Posterior vena cava (tissue), 2 donors: ENCODE data around the gene GLIPR1. TPM values are rescaled to one million over a fixed set of nuclear protein-coding genes. Genes with fewer than 3 reads are reported as not detected.
"Not testable (repeated sequence)": the region's sequence is repeated elsewhere in the genome, so short reads cannot be mapped to it uniquely, and the experiment has no call there.

Experiments used
- DNase-seq: peaks from one replicate; pipeline ENCODE4 v3.0.0-alpha.2; 2020; ENCODE audit warnings: low spot score
- intact Hi-C, 2 donors: fragments of 100-400 bp; cut with DNase I; formaldehyde crosslinking; loops; one replicate each; pipeline versions ENCODE4 v1.14.1 to v1.14.2; 2022 to 2023
- total RNA-seq, 2 donors: library from RNA; stranded (reverse); fragmentation: NEBNext Ultra II Directional; extraction: Animal tissue kit (Norgen Biotek cat#: 25700); gene quantifications; one replicate each; pipeline ENCODE4 v1.2.1, GENCODE V29; 2021
- donor health status: DM: yes; HTN: yes; CAD: no.
- donor health status: DM: yes; HTN: yes; CAD: no.

Gene GLIPR1
- total RNA-seq, 2 donors from 2014 or later = 57.2 to 68.0 TPM

DNA sequence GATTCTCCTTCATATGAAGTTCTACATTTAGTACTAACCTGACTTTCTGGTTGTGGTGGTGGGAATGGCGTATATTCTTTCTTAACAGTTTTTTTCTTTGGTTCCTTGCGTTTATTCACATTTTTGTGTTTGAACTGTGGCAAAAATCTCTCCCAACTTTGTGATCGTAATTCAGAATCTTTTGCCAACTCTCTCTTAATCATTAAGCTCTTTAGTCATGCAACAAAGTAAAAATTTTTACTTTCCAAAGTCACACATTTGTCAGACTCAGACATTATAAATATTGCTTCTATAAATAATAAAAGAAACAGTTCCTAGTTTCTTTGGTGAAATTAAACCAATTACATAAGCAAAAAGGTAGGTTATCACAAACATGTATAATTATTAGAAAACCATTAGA lies 23.3 kb downstream of the GLIPR1 start:
- intact Hi-C loops = no loop called here
- no peak for DNase-seq

DNA sequence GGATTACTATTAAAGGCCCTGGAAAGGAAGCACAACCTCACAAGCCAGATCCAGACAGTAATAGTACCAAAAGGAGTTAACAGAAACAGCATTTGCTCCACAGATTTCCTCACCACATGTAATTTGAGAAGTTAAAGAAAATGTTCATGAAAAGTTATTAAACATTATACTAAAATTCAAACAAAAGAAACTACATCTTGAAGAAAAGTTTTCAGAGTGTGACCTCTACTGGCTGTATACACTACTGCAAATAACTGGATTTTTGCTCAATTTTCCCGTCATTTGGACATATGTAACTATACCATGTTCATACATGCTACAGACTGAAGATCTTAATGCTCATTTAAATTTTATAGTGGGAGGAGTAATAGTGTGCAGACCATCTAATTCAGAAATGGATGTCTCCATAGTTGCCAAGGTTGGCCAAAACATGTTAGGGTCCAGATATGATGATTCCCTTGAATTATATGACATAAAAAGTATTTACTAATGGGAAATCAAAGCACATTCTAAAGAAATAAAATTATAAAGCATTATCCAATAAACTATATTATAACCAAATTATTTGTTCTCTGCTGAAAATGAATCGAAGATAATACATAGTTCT lies 25.3 kb downstream of the GLIPR1 start:
- intact Hi-C loops = no loop called here

GRCh38 chr12:75507086-75507485 lies 26.5 kb downstream of the GLIPR1 start:
- intact Hi-C loops = no loop called here
- DNase-seq = no peak

More for the DNA sequence above, 25.3 kb downstream of the GLIPR1 start:
- DNase-seq = no peak

GRCh38 chr12:75508159-75508558 lies 27.6 kb downstream of the GLIPR1 start:
- intact Hi-C loops = no loop called here

DNA sequence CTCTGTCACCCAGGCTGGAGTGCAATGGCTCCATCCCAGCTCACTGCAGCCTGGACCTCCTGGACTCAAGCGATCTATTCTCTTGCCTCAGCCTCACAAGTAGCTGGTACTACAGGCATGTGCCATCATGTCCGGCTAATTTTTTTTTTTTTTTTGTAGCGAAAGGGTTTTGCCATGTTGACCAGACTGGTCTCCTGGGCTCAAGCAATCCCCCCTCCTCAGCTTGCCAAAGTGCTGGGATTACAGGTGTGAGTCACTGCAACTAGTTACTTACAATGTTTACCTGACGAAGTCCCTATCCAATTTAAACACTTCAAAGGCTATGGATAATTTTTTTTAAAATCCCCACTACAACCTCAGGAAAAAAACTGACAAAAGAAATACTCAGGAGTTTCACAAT lies 29.1 kb downstream of the GLIPR1 start:
- intact Hi-C loops = loop anchor here in 1 of 2 donors (10.0 kb wide), 1 partner anchor 945 kb away; no protein-coding TSS in a partner anchor
- DNase-seq = no peak

More at GRCh38 chr12:75508159-75508558, 27.6 kb downstream of the GLIPR1 start:
- no peak for DNase-seq

DNA sequence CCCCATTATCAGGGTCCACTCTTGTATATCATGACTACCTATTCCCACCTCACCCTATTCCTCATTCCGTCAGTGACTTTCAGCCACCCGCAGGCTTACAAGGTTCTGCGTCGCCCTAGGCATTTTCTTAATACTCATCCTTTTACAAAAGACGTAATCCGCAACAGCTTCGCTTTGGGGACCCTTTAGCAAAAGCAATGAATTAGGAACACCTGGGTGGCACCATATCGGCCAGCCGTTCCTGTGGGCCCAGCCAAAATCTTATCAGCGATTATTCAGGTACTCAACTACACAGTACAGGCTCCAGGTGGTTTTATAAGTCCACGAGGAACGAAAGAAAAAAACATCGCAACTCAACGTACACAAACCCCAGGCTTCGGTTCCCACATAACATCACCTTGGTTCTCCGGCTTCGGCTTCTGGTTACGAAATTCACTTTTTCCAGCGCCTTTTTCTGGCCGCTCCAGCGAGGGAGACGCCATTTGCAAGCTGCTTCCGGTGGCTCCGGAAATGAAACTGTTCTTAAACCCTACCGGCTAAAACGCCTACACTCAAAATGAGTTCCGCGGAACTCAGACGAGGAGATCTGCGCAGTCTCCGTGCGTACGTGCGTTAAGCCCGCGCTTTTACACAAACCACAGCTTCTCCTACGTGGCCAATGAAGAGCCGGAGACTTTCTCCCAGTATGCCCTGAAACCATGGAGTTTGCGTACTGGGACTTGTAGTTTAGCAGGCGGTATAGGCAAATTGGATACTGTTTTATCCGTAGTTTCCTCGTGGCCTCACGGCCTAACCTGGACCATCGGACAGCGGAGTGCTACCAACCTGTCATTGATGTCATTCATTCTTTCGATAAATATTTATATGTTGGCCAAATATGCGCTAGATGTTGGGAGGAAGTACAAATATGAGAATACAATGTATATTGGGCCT lies 30.8 kb downstream of the GLIPR1 start, which contains the start of gene KRR1:
Gene KRR1, minus strand, starts transcription at position 494 of the 933 bp plus-strand sequence. Its CDS starts 12 bp downstream, at position 482.
- intact Hi-C loops = loop anchor here in 1 of 2 donors (10.0 kb wide), 1 partner anchor 943 kb away; no protein-coding TSS in a partner anchor
- peak; percentile 97 for DNase-seq

GRCh38 chr12:75521224-75521623 lies 40.7 kb downstream of the GLIPR1 start:
- DNase-seq, intact Hi-C loops: not testable (repeated sequence)

- not testable (repeated sequence) for DNase-seq
These were observed 41.6 kb downstream of the GLIPR1 start for GRCh38 chr12:75522124-75522523.

GRCh38 chr12:75525263-75525662 lies 44.7 kb downstream of the GLIPR1 start:
- intact Hi-C loops = loop anchor here (5.0 kb wide), 2 partner anchors 507 to 512 kb away; partner anchors contain the start of gene PHLDA1 (in 1 of the 2)
- no peak for DNase-seq

More at GRCh38 chr12:75522124-75522523, 41.6 kb downstream of the GLIPR1 start:
- intact Hi-C loops = not testable (repeated sequence)

- intact Hi-C loops = loop anchor here (5.0 kb wide), 2 partner anchors 505 to 510 kb away; partner anchors contain the start of gene PHLDA1 (in 1 of the 2)
- no peak for DNase-seq
These were observed 46.3 kb downstream of the GLIPR1 start for GRCh38 chr12:75526655-75527511.

DNA sequence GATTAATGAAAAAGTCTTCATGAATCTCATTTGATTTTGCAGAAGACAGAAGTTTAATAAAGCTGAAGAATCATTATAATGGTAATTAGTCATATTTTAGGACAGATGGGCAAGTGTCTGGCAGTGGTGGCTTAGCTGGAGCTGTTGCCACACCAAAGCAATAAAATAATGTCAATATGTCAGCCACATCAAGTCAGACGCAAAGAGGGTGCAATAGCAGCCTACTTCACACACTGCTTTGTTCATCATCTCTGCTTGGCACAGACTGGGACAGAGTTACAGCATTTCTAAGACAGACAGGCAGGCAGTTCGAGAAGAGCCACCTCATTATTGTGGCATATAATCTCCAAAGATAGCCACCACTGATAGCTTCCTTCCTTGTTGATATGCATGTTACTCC lies 47.7 kb downstream of the GLIPR1 start:
- intact Hi-C loops = loop anchor here (5.0 kb wide), 2 partner anchors 504 to 509 kb away; partner anchors contain the start of gene PHLDA1 (in 1 of the 2)
- no peak for DNase-seq

DNA sequence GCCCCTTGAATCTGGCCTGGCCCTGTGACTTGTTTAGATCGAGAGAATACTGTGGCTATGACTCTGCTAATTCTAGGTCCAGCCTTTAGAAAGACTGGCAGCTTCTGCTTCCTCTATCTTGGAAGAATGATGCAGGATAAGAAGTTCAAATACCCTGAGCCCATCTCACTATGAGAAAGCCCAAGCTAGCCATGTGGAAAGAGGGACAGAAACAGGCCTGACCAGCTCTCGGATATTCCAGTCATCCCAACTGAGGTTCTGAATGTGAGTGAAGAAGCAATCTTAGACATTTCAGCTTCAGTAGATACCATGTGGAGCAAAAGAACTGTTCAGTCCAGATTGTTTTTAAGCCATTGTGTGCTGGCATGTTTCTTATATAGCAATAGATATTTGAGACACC lies 48.1 kb downstream of the GLIPR1 start:
- intact Hi-C loops = loop anchor here (5.0 kb wide), 2 partner anchors 504 to 509 kb away; partner anchors contain the start of gene PHLDA1 (in 1 of the 2)
- no peak for DNase-seq

DNA sequence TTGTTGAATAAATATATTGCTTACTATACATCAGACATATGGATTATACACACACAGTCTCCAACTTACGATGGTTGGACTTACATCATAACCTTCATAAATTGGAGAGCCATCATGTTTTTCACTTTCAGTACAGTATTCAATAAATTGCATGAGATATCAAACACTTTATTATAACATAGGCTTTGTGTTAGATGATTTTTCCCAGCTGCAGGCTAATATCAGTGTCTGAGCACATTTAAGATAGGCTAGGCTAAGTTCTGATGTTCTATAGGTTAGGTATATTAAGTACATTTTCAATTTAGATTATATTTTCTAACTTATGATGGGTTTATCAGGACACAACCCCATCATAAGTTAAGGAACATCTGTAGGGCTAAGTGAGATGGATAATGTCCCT lies 48.8 kb downstream of the GLIPR1 start:
- DNase-seq = no peak
- intact Hi-C loops = loop anchor here (5.0 kb wide), 2 partner anchors 503 to 508 kb away; partner anchors contain the start of gene PHLDA1 (in 1 of the 2)

GRCh38 chr12:75529826-75530225 lies 49.3 kb downstream of the GLIPR1 start:
- intact Hi-C loops = loop anchor here (5.0 kb wide), 2 partner anchors 502 to 507 kb away; partner anchors contain the start of gene PHLDA1 (in 1 of the 2)
- no peak for DNase-seq

- intact Hi-C loops = no loop called here
- DNase-seq = no peak
These were observed 52.7 kb downstream of the GLIPR1 start for GRCh38 chr12:75533239-75533638.

DNA sequence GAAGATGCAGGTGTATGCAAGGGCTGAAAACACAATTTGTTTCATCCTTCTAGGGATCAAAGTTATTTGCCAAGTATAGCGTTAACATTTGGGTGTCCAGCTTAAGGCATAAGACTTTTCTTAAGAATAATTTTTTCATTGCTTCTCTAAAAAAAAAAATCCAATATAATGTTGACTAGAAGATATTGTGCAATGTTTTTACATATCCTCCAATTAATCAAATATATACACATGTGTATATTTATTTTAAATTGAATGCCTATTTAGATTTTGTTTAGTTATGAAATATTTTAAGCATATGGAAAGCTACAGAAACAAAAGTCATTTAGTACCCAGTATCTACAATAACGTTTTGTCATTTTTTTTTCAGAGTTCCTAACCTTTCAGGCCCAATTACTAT lies 59.3 kb downstream of the GLIPR1 start:
- DNase-seq = no peak
- intact Hi-C loops = no loop called here

- no peak for DNase-seq
- intact Hi-C loops = no loop called here
These were observed 62.4 kb downstream of the GLIPR1 start for GRCh38 chr12:75542942-75543341.

- DNase-seq = no peak
- intact Hi-C loops = no loop called here
These were observed 63.0 kb downstream of the GLIPR1 start for GRCh38 chr12:75543529-75543928.

- intact Hi-C loops = no loop called here
- no peak for DNase-seq
These were observed 65.1 kb downstream of the GLIPR1 start for GRCh38 chr12:75545636-75546035.
